HCT116 (cell line): ENCODE data around the gene DRD4. TPM values are rescaled to one million over a fixed set of nuclear protein-coding genes. Genes with fewer than 3 reads are reported as not detected.

Experiments
- ATAC-seq: fragments of 200-7000 bp; cut with Tn5 transposase; 2 replicates; pipeline ENCODE4 v1.9.1; 2020; ENCODE audit warnings: mild to moderate bottlenecking, moderate library complexity
- BruUV-seq: library from RNA; stranded (reverse); fragments of 400-500 nt; replicated peaks from 2 replicates; lab custom pipeline; 2021; lab: Mats Ljungman, UMichigan
- CTCF ChIA-PET: fragments of 300-600 bp; sonication (Branson Sonifier 250); formaldehyde crosslinking; loops from one replicate; lab custom pipeline; 2021; ENCODE audit warnings: antibody characterized with exemption; lab: Charles Lee
- POLR2A ChIA-PET: fragments of 300-600, 350-600 bp; sonication (Branson Sonifier 250); formaldehyde crosslinking; loops from one replicate; lab custom pipeline; 2021; ENCODE audit warnings: antibody characterized with exemption; lab: Charles Lee
- RAD21 ChIA-PET, 2 experiments: fragments of 300-600 bp; sonication (Branson Sonifier 250); formaldehyde crosslinking; loops; one replicate each; lab custom pipeline; 2023; ENCODE audit warnings: low total read pairs in 2 of 2; ENCODE audit not compliant: uncharacterized antibody in 2 of 2, unreplicated experiment in 2 of 2, low non-redundant PET in 1 of 2; lab: Charles Lee
- DNase-seq: peaks from one replicate; pipeline ENCODE4 v3.0.0-alpha.2; 2010; ENCODE audit warnings: low read depth, low spot score
- H2AFZ ChIP-seq: fragments of 200-600 bp; shearing (Covaris generic), sonication (generic); 2 replicates; pipeline ENCODE4 v1.6.1; 2017; ENCODE audit warnings: low read depth, mixed run types, mixed read lengths, antibody characterized with exemption, low read length; ENCODE audit not compliant: poor library complexity, severe bottlenecking
- H3K27ac ChIP-seq: 2 replicates; pipeline ENCODE4 v1.5.1; 2012; ENCODE audit warnings: low read depth, low read length
- H3K27me3 ChIP-seq: fragments of 200-600 bp; sonication (generic); 2 replicates; pipeline ENCODE4 v1.6.1; 2016; ENCODE audit warnings: mixed run types, low read length, mixed read lengths; ENCODE audit not compliant: insufficient read depth
- H3K36me3 ChIP-seq, 2 experiments: fragments of 200-500 bp in 1 of 2; fragments of 200-600 bp in 1 of 2; sonication (Bioruptor generic) in 1 of 2; sonication (generic) in 1 of 2; 2 replicates each; pipeline versions ENCODE4 v1.5.1 to v1.6.1; 2014 to 2016; ENCODE audit warnings: low read length in 2 of 2, inconsistent platforms in 1 of 2, mixed read lengths in 1 of 2, mixed run types in 1 of 2; ENCODE audit not compliant: insufficient read depth in 2 of 2, control insufficient read depth in 1 of 2
- H3K4me1 ChIP-seq, 2 experiments: fragments of 200-600 bp in 1 of 2; sonication (generic) in 1 of 2; 2 replicates each; pipeline versions ENCODE4 v1.5.1 to v1.6.1; 2012 to 2017; ENCODE audit warnings: low read length in 2 of 2, inconsistent platforms in 1 of 2, mild to moderate bottlenecking in 1 of 2, mixed read lengths in 1 of 2, mixed run types in 1 of 2, moderate library complexity in 1 of 2; ENCODE audit not compliant: insufficient read depth in 2 of 2, control insufficient read depth in 1 of 2
- H3K4me2 ChIP-seq: fragments of 200-600 bp; sonication (generic); 2 replicates; pipeline ENCODE4 v1.6.1; 2017; ENCODE audit warnings: mixed run types, low read length, mixed read lengths
- H3K4me3 ChIP-seq, 2 experiments: fragments of 200-600 bp in 1 of 2; sonication (generic) in 1 of 2; replicated peaks in 1 of 2; 2 replicates each; pipeline ENCODE4 v1.5.1; 2011 to 2016; ENCODE audit warnings: low read length in 2 of 2, control low read depth in 1 of 2, low read depth in 1 of 2, mild to moderate bottlenecking in 1 of 2, mixed read lengths in 1 of 2, mixed run types in 1 of 2
- H3K79me2 ChIP-seq: fragments of 200-600 bp; sonication (generic); 2 replicates; pipeline ENCODE4 v1.6.1; 2017; ENCODE audit warnings: mild to moderate bottlenecking, mixed run types, low read length, moderate library complexity, mixed read lengths; ENCODE audit not compliant: insufficient read depth
- H3K9ac ChIP-seq: fragments of 200-600 bp; sonication (generic); 2 replicates; pipeline ENCODE4 v1.6.1; 2016; ENCODE audit warnings: low read length, mixed read lengths
- H3K9me2 ChIP-seq: fragments of 200-600 bp; sonication (generic), shearing (Covaris generic); 2 replicates; pipeline ENCODE4 v1.6.1; 2017; ENCODE audit warnings: mixed run types, mild to moderate bottlenecking, moderate library complexity; ENCODE audit not compliant: insufficient read depth
- H3K9me3 ChIP-seq, 2 experiments: fragments of 200-500 bp in 1 of 2; fragments of 200-600 bp in 1 of 2; sonication (Bioruptor generic) in 1 of 2; sonication (generic) in 1 of 2; 2 replicates each; pipeline ENCODE4 v1.6.1; 2014 to 2017; ENCODE audit warnings: low read length in 2 of 2, mixed read lengths in 2 of 2, inconsistent platforms in 1 of 2, low read depth in 1 of 2, mild to moderate bottlenecking in 1 of 2, mixed run types in 1 of 2, moderate library complexity in 1 of 2; ENCODE audit not compliant: control insufficient read depth in 1 of 2, insufficient read depth in 1 of 2
- H4K20me1 ChIP-seq: fragments of 200-600 bp; sonication (generic), shearing (Covaris generic); 2 replicates; pipeline ENCODE4 v1.6.1; 2017; ENCODE audit warnings: mixed run types, mild to moderate bottlenecking, moderate library complexity; ENCODE audit not compliant: insufficient read depth
- CBX3 ChIP-seq: IDR thresholded peaks from 2 replicates; pipeline ENCODE4 v1.6.1; 2012; ENCODE audit warnings: low read depth
- CEBPB ChIP-seq: IDR thresholded peaks from 2 replicates; pipeline ENCODE4 v1.6.1; 2012; ENCODE audit warnings: low read depth
- EZH2 ChIP-seq: fragments of 200-600 bp; sonication (generic); IDR thresholded peaks from 2 replicates; pipeline ENCODE4 v1.6.1; 2017; ENCODE audit warnings: antibody characterized with exemption, mixed run types
- EZH2phosphoT487 ChIP-seq: fragments of 200-600 bp; IDR thresholded peaks from 2 replicates; pipeline ENCODE4 v1.6.1; 2018; ENCODE audit warnings: antibody characterized with exemption, borderline replicate concordance
- POLR2A ChIP-seq: IDR thresholded peaks from 2 replicates; pipeline ENCODE4 v1.7.0; 2011; ENCODE audit warnings: borderline replicate concordance; ENCODE audit not compliant: insufficient read depth, insufficient read length; ENCODE audit errors: extremely low read depth
- POLR2AphosphoS5 ChIP-seq: IDR thresholded peaks from 2 replicates; pipeline ENCODE4 v1.6.1; 2011; ENCODE audit warnings: mild to moderate bottlenecking, low read depth, low read length, moderate library complexity
- SP1 ChIP-seq: IDR thresholded peaks from 2 replicates; pipeline ENCODE4 v1.6.1; 2012; ENCODE audit warnings: low read depth
- TCF7L2 ChIP-seq: IDR thresholded peaks from 2 replicates; pipeline ENCODE4 v1.7.0; 2011; ENCODE audit warnings: borderline replicate concordance, inconsistent platforms; ENCODE audit not compliant: insufficient read depth, insufficient read length; ENCODE audit errors: extremely low read depth
- YY1 ChIP-seq: IDR thresholded peaks from 2 replicates; pipeline ENCODE4 v1.6.1; 2011; ENCODE audit warnings: low read length, low read depth, moderate library complexity, mild to moderate bottlenecking; ENCODE audit not compliant: insufficient replicate concordance; ENCODE audit errors: extremely low read depth
- intact Hi-C: fragments of 100-400 bp; cut with micrococcal nuclease; formaldehyde crosslinking; loops from 2 replicates; pipeline ENCODE4 v1.10.0; 2022
- total RNA-seq: library from RNA; stranded (reverse); gene quantifications from one replicate; pipeline ENCODE4 v1.2.1, GENCODE V29; 2021; ENCODE audit not compliant: unreplicated experiment
- TF ChIP-seq, protein P1 (sequence below): IDR thresholded peaks from 2 replicates; pipeline ENCODE4 v1.6.1; 2012
- TF ChIP-seq, protein P2 (sequence below): IDR thresholded peaks from 2 replicates; pipeline ENCODE4 v1.6.1; 2011; ENCODE audit warnings: mild to moderate bottlenecking, low read length, moderate library complexity; ENCODE audit not compliant: insufficient replicate concordance; ENCODE audit errors: extremely low read depth

The DRD4 gene
- total RNA-seq, 1 experiment from 2014 or later: 2.4 TPM

DNA sequence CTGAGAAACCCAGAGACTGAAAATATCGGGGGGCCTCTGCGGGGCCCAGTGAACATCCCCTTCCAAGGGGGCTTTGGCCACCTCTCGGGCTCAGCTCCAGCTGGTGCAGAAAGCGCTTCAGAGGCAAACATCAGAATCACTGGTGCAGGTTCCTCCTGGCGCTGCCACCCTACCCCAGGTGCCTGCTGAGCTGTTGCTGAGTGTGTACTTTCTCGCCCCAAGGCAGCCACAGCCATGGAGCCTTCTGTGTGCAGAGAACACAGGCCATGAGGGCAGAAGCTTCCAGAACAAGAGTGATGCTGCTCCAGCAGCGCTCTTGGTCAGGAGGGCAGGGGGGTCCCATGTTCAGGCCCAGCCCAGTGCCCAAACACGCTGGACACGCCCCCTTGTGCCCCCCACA lies 6.3 kb downstream of the DRD4 start:
- BruUV-seq: no TSS peak
- Histone ChIP-seq H3K4me2 (no peak overlapping the region), H3K9me2 (no peaks in the 10 kb centered on the region), H3K36me3 (no peaks in the 10 kb centered on the region; a peak in 1 of 4 replicates), H3K27ac (no peak overlapping the region), H3K9me3 (no peaks in the 10 kb centered on the region), H4K20me1 (no peaks in the 10 kb centered on the region), H3K79me2 (no peaks in the 10 kb centered on the region), H3K4me1 (no peaks in the 10 kb centered on the region), H3K4me3 (no peak overlapping the region), H2AFZ (no peak overlapping the region), H3K9ac (no peak overlapping the region), H3K27me3 (no peaks in the 10 kb centered on the region)
- POLR2A ChIA-PET: no interaction called here
- CTCF ChIA-PET: no interaction called here
- TF ChIP-seq POLR2A (no peak), CEBPB (no peak), SP1 (no peak), CBX3 (no peak)
- intact Hi-C loops: no loop called here
- ATAC-seq (no peak), DNase-seq (no peak)
- RAD21 ChIA-PET: no interaction called here

DNA sequence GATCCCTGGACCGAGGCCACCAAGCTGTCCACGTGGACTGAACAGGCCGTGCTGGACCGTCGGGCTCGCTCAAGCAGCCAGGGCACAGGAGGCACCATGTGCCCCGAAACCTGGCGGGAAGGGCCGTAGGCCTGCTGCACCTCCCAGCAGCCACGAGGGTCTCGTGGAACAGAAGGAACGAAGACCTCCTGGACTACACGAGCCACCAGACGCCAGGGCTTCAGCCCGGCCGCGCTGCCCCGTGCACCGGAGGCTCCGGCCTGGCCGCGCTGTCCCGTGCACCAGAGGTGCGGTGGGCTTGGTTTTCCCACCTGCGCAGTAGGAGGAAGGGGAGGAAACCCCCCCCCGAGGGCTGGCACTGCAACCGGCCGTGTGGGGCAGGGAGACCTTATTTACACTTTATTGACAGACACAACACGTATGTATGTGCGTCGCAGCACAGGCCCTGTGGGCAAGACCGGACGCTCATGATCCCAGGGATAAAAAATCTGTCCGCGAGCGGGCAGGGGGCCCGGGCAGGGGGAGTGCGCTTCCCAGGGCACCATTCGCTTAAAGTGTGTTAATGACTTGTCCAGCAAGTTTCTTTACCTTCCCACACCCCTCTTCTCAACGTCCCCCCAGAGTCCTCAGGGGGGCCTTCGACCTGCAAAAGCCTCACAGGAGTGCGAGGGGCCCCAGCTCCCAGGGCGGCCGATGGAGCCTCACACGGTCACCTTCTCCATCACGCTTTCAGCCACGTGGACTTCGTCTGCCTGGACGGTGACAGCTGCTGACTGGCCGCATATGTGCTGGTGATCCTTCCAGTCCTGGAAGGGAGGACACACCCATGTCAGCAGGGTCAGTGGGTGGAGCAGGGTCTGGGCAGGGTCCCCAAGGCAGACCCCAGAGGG lies 7.0 kb downstream of the DRD4 start:
- RAD21 ChIA-PET: no interaction called here
- no peak overlapping the region for H3K9ac ChIP-seq
- H3K27me3 ChIP-seq: no peaks in the 10 kb centered on the region
- no peak overlapping the region for H3K4me2 ChIP-seq
- no peaks in the 10 kb centered on the region for H3K79me2 ChIP-seq
- no peaks in the 10 kb centered on the region for H3K9me2 ChIP-seq
- DNase-seq (no peak), ATAC-seq (no peak)
- intact Hi-C loops: no loop called here
- BruUV-seq: no TSS peak
- H3K4me3 ChIP-seq: no peak overlapping the region
- no peaks in the 10 kb centered on the region for H3K9me3 ChIP-seq
- H3K27ac ChIP-seq: no peak overlapping the region
- no peaks in the 10 kb centered on the region for H4K20me1 ChIP-seq
- TF ChIP-seq POLR2A (no peak), CBX3 (no peak), YY1 (no peak), TCF7L2 (no peak), EZH2phosphoT487 (no peak), EZH2 (no peak), POLR2AphosphoS5 (no peak)
- TF ChIP-seq, protein P1, sequence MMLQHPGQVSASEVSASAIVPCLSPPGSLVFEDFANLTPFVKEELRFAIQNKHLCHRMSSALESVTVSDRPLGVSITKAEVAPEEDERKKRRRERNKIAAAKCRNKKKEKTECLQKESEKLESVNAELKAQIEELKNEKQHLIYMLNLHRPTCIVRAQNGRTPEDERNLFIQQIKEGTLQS: no peak
- TF ChIP-seq, protein P2, sequence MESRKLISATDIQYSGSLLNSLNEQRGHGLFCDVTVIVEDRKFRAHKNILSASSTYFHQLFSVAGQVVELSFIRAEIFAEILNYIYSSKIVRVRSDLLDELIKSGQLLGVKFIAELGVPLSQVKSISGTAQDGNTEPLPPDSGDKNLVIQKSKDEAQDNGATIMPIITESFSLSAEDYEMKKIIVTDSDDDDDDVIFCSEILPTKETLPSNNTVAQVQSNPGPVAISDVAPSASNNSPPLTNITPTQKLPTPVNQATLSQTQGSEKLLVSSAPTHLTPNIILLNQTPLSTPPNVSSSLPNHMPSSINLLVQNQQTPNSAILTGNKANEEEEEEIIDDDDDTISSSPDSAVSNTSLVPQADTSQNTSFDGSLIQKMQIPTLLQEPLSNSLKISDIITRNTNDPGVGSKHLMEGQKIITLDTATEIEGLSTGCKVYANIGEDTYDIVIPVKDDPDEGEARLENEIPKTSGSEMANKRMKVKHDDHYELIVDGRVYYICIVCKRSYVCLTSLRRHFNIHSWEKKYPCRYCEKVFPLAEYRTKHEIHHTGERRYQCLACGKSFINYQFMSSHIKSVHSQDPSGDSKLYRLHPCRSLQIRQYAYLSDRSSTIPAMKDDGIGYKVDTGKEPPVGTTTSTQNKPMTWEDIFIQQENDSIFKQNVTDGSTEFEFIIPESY: no peak
- TF ChIP-seq, all 23 proteins: peak for 0
- ChIA-PET POLR2A (no interaction called here), CTCF (no interaction called here)
- no peak overlapping the region for H2AFZ ChIP-seq
- no peaks in the 10 kb centered on the region for H3K4me1 ChIP-seq
- H3K36me3 ChIP-seq: no peaks in the 10 kb centered on the region; a peak in 1 of 4 replicates
